Calu3 (cell line): ENCODE data around the gene VIT. TPM values are rescaled to one million over a fixed set of nuclear protein-coding genes. Genes with fewer than 3 reads are reported as not detected.

Experiments
- BruUV-seq: library from RNA; stranded (reverse); fragments of 400-500 nt; replicated peaks from 2 replicates; lab custom pipeline; 2021; lab: Mats Ljungman, UMichigan
- CTCF ChIA-PET: fragments of 300-600 bp; sonication (Branson Sonifier 250); formaldehyde crosslinking; loops from one replicate; lab custom pipeline; 2022; ENCODE audit warnings: antibody characterized with exemption; lab: Charles Lee
- DNase-seq: peaks from one replicate; pipeline ENCODE4 v3.0.0; 2022
- H3K27ac Mint-ChIP-seq: one replicate; pipeline ENCODE4 v1.8.0; 2022; ENCODE audit warnings: mixed read lengths; ENCODE audit not compliant: unreplicated experiment
- H3K27me3 Mint-ChIP-seq: one replicate; pipeline ENCODE4 v1.8.0; 2022; ENCODE audit warnings: mixed read lengths; ENCODE audit not compliant: unreplicated experiment
- H3K36me3 Mint-ChIP-seq: one replicate; pipeline ENCODE4 v1.8.0; 2022; ENCODE audit warnings: mild to moderate bottlenecking, moderate library complexity, mixed read lengths; ENCODE audit not compliant: insufficient read depth, unreplicated experiment
- H3K4me1 Mint-ChIP-seq: one replicate; pipeline ENCODE4 v1.8.0; 2022; ENCODE audit warnings: mild to moderate bottlenecking, low read depth, mixed read lengths; ENCODE audit not compliant: unreplicated experiment
- H3K4me3 Mint-ChIP-seq: one replicate; pipeline ENCODE4 v1.8.0; 2022; ENCODE audit warnings: mild to moderate bottlenecking, low read depth, moderate library complexity, mixed read lengths; ENCODE audit not compliant: unreplicated experiment
- H3K9me3 Mint-ChIP-seq: one replicate; pipeline ENCODE4 v1.8.0; 2022; ENCODE audit warnings: low read depth, mixed read lengths; ENCODE audit not compliant: unreplicated experiment
- intact Hi-C: fragments of 100-400 bp; cut with micrococcal nuclease; formaldehyde crosslinking; loops from one replicate; pipeline ENCODE4 v1.10.0; 2022; ENCODE audit not compliant: unreplicated experiment
- total RNA-seq: library from RNA; stranded (reverse); gene quantifications from 2 replicates; pipeline ENCODE4 v1.2.3, GENCODE V29; 2022
- TF ChIP-seq, protein P1 (sequence below): fragments of 200-600 bp; IDR thresholded peaks from one replicate; pipeline ENCODE4 v1.8.0; 2022; ENCODE audit warnings: antibody characterized with exemption; ENCODE audit not compliant: unreplicated experiment

The VIT gene
- total RNA-seq, 1 experiment from 2014 or later, result not detected

DNA sequence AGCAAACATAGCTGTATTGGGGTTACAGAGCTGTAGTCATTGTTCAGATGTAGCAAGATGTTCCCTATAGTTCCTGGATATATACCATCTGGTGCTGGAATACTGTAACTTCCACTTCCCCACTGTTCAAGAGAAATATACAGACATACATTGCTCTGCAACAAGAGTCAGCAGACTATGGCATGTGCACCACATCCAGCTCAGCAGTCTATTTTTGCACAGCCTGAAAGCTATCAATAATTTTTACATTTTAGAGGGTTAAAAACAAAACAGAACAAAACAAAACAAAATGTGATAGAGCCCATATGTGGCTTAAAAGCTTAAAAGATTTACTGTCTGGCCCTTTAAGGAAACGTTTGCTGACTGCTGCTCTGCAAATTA lies 31.8 kb upstream of the VIT start:
- intact Hi-C loops, result loop anchor here (1.0 to 5.0 kb wide), 3 partner anchors 102 to 692 kb away; no protein-coding TSS in a partner anchor
- H3K36me3 Mint-ChIP-seq, result no peaks in the 10 kb centered on the region
- no peaks in the 10 kb centered on the region for H3K4me1 Mint-ChIP-seq
- no peaks in the 10 kb centered on the region for H3K27me3 Mint-ChIP-seq
- TF ChIP-seq, protein P1, sequence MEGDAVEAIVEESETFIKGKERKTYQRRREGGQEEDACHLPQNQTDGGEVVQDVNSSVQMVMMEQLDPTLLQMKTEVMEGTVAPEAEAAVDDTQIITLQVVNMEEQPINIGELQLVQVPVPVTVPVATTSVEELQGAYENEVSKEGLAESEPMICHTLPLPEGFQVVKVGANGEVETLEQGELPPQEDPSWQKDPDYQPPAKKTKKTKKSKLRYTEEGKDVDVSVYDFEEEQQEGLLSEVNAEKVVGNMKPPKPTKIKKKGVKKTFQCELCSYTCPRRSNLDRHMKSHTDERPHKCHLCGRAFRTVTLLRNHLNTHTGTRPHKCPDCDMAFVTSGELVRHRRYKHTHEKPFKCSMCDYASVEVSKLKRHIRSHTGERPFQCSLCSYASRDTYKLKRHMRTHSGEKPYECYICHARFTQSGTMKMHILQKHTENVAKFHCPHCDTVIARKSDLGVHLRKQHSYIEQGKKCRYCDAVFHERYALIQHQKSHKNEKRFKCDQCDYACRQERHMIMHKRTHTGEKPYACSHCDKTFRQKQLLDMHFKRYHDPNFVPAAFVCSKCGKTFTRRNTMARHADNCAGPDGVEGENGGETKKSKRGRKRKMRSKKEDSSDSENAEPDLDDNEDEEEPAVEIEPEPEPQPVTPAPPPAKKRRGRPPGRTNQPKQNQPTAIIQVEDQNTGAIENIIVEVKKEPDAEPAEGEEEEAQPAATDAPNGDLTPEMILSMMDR, result no peak
- DNase-seq, result no peak
- no peak overlapping the region for H3K4me3 Mint-ChIP-seq
- CTCF ChIA-PET, result interaction anchor here (0.8 to 1.4 kb wide), 6 partner anchors 8 to 314 kb away, joined by 3 to 6 read pairs (median 3); no protein-coding TSS in a partner anchor
- H3K9me3 Mint-ChIP-seq, result no peaks in the 10 kb centered on the region
- BruUV-seq, result no TSS peak
- no peak overlapping the region for H3K27ac Mint-ChIP-seq

DNA sequence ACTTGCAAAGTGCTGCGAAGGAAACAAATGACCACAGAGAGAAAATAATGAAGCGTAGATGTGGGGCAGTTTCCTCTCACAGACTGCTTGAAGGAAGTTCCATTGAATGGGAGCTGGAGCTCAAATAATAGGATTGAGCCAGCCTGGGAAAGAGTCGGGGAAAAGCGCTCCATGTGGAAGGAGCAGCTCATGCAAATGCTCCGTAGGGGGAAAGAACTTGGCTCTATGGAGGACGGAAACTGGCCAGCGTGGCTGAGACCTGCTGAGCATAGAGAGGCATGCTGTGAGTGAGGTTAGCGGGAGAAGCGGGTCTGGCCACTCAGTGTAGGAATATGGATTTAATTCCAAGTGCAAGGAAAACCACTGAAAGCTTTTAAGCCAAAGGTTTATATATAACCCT lies 28.6 kb upstream of the VIT start:
- no peak for DNase-seq
- BruUV-seq, result no TSS peak
- no peaks in the 10 kb centered on the region for H3K9me3 Mint-ChIP-seq
- no peak overlapping the region for H3K27ac Mint-ChIP-seq
- H3K27me3 Mint-ChIP-seq, result no peaks in the 10 kb centered on the region
- CTCF ChIA-PET, result no interaction called here
- no peak overlapping the region for H3K4me3 Mint-ChIP-seq
- intact Hi-C loops, result no loop called here
- H3K4me1 Mint-ChIP-seq, result no peaks in the 10 kb centered on the region
- no peaks in the 10 kb centered on the region for H3K36me3 Mint-ChIP-seq
- TF ChIP-seq, protein P1, result no peak

DNA sequence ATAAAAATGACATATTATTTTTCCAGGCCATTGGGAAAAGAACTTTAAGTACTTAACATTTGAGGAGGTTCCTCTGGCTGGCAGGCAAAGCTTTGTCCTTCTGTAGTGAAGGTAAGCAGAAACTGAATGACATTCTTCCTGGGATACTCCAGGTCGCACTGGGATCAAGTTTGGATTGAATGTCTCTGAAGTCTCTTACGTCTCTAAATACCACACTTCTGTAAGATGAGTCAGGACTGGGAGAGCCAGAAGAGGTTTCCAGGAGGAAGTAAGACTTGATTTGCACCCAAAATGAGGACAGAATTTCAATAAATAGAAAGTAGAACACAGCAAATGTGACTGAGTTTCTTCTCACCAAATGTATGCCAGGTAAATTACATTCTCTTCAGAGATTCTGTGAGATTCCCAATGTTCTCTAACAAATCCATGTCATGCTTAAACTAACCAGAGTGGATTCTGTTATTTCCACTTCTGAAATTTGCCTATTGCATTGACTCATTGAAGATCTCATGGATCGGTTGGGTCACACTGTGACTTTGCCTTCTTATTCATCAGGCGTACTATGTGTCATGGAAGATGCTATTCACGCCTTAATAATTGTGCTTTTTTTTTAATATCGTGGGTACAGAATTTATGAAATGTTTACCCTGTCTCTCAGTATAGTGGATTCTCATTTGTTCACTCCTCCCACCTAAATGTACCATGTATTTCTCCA lies 25.5 kb upstream of the VIT start:
- Mint-ChIP-seq H3K27me3 (no peaks in the 10 kb centered on the region), H3K36me3 (no peaks in the 10 kb centered on the region), H3K4me1 (no peaks in the 10 kb centered on the region), H3K9me3 (no peaks in the 10 kb centered on the region), H3K27ac (no peak overlapping the region), H3K4me3 (no peak overlapping the region)
- intact Hi-C loops, result no loop called here
- no peak for DNase-seq
- TF ChIP-seq, protein P1, result no peak
- CTCF ChIA-PET, result no interaction called here
- no TSS peak for BruUV-seq

DNA sequence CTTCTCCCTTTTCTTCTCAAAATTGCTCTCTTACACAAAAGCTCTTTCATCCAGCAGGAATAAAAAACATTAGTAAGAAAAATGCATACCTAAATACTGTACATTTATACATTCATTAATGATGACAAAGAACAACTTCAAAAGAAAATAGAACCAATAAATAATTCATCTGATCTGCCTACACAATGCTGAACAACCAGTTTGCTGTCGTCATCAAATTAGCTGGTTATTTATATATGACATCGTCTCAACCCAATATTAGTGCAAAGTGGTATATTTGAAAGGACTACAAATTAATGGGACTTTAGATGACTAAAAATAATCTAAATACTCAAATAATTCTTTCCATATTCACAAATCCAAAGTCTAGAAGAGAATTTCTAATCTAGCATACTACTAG lies 24.8 kb upstream of the VIT start:
- H3K4me3 Mint-ChIP-seq, result no peak overlapping the region
- no TSS peak for BruUV-seq
- DNase-seq, result no peak
- no peaks in the 10 kb centered on the region for H3K27me3 Mint-ChIP-seq
- H3K27ac Mint-ChIP-seq, result no peak overlapping the region
- H3K9me3 Mint-ChIP-seq, result no peaks in the 10 kb centered on the region
- intact Hi-C loops, result no loop called here
- CTCF ChIA-PET, result no interaction called here
- no peaks in the 10 kb centered on the region for H3K4me1 Mint-ChIP-seq
- TF ChIP-seq, protein P1, result no peak
- no peaks in the 10 kb centered on the region for H3K36me3 Mint-ChIP-seq
